ENCODE measurements around the gene TNFRSF14. TPM values are rescaled to one million over a fixed set of nuclear protein-coding genes. Genes with fewer than 3 reads are reported as not detected.
A peak's percentile ranks its signal among the peaks of the same experiment; 100 is the strongest.
"Not testable (repeated sequence)": the region's sequence is repeated elsewhere in the genome, so short reads cannot be mapped to it uniquely, and the experiment has no call there.

TNFRSF14 gene
- total RNA-seq, 1 donor from 2014 or later: 177 TPM

DNA sequence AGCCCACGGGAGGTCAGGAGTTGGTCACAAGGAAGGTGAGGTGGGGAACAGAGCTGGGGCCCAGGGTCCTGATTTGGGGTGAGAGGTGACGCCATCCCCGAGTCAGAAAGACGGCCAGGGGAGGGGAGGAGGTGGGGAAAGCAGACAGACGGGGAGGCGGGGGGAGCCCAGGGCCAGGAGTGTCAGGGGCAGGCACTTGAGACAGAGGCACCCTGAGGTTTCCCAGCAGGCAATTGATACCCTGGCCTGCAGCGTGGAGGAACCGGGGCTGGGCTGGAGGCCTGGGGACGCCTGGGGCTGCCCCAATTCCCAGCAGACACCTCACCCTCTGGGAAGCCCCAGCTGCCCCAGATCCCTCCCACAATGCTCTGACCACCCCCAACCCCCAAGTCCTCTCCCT is 3.1 kb upstream of the TNFRSF14 start:
- not testable (repeated sequence) for DNase-seq (ENCODE audit: low read depth in 2 of 2)

DNA sequence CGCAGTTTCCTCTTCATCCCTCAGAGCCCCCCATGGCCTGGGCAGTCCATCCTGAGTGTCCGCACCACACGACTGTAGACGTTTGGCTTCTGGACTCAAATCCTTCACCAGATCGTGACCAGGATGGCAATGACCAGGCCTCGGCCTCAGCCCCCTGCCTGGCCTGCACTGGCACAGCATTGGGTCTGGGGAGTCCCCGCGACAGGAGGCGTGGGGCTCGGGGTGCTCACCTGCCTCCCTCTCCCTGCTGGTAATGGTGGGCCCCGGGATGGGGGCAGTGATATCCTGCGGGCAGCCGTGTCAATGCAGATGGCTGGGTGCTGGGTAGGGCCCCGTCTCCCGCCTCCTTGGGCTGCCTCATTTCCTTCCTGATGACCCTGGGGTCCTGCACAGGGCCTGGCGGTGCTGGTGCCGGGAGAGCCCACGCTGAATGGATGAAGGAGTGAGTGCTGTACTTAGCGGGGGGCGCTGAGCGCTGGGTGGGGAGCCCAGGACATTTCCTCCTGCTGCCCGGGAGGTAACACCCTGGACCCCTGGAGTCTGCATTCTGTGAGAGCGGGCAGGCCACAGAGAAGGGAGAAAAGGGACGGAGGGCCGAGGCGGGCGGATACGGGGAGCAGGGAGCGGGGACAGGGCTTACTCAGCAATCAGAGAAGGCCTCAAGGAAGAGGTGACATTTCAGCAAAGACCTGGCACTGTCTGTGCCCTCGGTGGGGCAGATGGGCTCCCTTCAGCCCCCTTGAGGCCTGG is 2.1 kb upstream of the TNFRSF14 start:
- DNase-seq (ENCODE audit: low read depth in 2 of 2): peak in 1 of 2 donors; percentile 59

DNA sequence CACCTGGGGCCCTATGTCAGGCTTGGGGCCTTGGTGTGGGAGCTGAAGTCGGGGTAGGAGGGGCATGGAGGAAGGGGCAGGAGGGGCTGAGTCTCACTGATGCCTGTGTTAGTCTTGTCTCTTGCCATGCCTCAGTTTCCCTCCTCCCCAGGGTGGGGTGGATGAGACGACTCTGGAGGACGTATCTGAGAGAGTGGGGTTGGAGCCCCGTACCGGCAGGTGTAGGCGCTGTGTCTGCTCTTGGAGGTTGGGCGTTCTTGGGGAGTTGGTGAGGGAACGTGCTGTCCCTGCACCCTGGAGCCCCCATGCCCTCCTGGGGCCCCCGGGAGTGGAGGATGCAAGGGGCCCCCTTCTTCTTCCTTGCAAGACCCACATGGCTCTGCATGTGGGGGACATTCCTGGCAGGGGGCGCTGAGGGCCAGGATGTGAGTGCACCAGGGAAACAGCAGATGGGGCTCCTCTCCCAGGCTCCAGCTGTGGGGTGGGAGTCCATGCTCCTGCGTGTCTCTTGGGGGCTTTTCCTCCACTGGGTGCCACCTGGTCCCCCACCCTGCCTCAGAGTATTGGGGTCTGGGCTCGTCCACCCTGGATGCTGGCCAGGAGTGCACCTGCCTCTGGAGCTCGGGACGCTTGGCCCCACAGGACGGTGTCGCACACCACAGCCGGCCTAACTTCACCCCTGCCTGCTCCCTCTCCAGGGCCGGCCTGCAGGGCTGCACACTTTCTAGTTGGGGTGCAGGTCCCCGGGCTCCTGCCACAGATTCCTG is 1.4 kb upstream of the TNFRSF14 start:
- peak; percentile 55 to 73 for DNase-seq (ENCODE audit: low read depth in 2 of 2)

DNA sequence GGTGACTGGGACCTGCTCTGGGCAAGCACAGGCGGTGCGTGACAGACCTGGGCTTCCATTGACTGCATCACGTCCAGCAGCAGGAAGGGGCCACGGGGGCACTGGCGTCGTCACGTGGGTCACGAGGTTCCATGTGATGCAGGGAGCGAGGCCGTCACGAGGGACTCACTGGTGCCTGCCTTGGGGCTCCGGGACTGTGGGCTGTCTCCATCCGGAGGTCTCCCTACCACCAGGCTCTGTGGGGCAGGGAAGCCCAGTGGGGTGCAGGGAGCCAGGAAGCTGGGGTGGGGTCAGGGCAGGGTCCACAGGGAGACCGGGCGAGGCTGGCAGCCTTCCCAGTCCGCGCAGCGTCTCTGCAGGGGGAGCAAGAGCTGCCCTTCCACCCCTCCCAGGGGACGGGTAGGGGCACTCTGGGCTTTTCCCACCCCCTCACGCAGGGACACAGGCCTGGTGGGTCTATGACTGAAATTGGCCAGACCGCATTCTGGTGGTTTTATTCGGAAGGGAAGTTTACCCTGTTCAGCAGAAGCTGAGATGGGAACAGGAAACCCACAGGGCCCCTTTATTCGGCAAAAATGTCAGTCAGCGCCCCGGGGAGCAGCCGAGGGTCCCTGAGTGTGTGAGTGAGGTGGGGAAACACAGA is 416 bp upstream of the TNFRSF14 start:
- peak; percentile 82 to 97 for DNase-seq (ENCODE audit: low read depth in 2 of 2)

DNA sequence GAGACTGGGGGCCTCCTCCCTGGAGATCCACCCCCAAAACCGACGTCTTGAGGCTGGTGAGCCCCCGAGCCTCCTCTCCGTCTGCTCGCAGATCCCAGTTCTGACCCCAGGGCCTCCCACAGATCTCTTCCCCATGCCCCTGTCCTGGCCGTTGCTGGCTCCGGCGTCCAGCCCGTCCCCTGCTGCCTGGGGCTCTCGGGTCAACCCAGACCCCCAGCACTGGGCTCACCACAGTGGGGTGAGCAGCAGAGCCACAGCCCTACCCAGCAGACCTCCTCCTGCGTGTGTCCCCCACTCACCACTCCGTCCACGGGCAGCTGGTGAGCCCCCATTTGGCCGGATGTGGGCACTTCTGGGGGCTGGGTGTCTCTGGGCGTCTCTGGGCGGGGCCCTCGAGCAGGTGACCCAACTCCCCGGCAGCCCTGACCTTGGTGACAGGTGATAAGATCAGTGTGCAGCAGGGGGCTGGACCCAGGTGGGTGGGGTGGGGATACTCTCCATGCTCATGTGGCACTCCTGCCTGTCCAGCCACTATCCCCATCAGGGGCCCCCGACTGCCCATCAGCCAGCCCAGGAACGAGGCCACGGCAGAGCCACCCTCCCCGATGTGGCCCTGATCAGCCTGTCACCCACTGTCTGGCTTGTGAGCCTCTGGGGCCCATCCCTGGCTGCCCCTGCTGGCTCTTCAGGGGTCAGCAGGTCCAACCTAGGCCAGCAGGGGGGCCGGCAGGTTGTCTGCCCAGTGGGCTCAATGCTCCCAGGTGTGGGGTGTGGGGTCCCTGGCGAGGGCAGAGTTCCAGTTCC is 709 bp downstream of the TNFRSF14 start:
- DNase-seq (ENCODE audit: low read depth in 2 of 2): peak in 1 of 2 donors; percentile 27

GRCh38 chr1:2557482-2558400 is 1.6 kb downstream of the TNFRSF14 start:
- peak in 1 of 2 donors; percentile 65 for DNase-seq (ENCODE audit: low read depth in 2 of 2)

DNA sequence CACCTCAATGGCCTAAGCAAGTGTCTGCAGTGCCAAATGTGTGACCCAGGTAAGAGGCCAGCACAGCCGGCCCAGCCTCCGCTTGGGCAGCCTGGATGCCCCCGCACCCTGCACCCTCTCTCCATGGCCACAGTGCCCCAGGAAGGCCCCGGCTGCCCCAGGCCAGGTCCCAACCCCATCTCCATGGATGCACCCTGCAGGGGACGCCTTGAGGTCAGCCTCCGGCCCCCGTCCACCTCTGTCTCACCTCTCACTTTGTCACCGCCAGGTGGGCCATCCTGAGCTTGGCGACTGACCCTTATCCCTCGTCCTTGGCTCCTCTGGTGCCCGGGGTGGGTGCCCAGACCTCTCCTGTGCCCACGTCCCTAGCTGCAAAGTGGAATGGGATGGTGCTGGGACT is 2.2 kb downstream of the TNFRSF14 start:
- DNase-seq (ENCODE audit: low read depth in 2 of 2): no peak

DNA sequence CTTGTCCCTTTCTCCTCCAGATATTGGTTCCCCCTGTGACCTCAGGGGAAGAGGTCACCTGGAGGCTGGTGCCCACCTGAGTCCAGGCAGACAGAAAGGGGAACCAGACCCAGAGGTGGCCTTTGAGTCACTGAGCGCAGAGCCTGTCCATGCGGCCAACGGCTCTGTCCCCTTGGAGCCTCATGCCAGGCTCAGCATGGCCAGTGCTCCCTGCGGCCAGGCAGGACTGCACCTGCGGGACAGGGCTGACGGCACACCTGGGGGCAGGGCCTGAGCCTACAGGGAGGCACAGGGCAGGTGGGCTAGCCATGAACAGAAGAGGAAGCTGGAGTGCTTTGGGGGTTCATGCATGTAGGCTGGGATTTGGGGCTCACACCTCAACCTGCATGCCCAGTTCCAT is 2.7 kb downstream of the TNFRSF14 start:
- no peak for DNase-seq (ENCODE audit: low read depth in 2 of 2)

DNA sequence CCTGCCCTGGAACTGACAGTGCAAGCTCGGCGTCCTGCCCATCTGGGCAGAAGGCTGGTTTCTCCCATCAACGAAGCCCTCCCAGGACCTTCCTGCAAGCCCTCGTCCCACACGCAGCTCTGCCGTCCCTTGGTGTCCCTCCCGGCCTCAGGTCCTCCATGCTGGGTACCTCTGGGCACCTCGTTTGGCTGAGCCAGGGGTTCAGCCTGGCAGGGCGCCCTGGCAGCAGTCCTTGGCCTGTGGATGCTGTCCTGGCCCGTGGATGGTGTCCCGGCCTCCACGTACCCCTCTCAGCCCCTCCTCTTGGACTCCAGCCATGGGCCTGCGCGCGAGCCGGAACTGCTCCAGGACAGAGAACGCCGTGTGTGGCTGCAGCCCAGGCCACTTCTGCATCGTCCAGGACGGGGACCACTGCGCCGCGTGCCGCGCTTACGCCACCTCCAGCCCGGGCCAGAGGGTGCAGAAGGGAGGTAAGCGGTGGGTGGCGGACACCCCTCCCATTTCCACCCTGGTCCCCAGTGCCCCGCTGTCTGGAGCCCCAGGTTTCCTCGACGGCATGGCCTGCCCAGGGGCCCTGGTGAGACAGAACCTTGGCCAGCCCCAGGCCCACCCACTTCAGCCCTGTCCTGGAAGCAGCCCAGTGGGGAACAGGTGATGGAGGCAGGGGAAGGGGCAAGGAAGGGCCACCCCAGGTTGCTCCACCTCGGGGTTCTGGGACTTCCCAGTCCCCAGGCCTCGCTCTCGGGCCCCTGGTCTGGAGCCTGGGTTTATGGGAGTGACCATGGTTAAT is 3.5 kb downstream of the TNFRSF14 start:
- no peak for DNase-seq (ENCODE audit: low read depth in 2 of 2)

GRCh38 chr1:2560299-2561073 is 4.3 kb downstream of the TNFRSF14 start:
- DNase-seq (ENCODE audit: low read depth in 2 of 2): no peak

DNA sequence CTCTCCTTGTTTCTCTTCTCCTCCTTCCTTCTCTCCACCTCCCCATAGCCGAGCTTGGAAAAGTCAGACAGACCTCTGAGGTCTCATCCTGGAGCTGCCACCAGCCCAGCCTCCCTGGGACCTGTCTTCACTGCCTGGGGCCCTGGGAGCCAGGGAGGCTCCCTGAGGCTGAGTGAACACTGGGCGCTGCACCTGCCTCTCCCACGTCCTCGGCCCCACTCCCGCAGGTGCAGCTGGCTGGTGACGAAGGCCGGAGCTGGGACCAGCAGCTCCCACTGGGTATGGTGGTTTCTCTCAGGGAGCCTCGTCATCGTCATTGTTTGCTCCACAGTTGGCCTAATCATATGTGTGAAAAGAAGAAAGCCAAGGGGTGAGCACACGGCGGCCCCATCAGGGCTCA is 5.3 kb downstream of the TNFRSF14 start:
- no peak for DNase-seq (ENCODE audit: low read depth in 2 of 2)

- no peak for DNase-seq (ENCODE audit: low read depth in 2 of 2)
Observed at GRCh38 chr1:2561898-2562895, 6.0 kb downstream of the TNFRSF14 start.

DNA sequence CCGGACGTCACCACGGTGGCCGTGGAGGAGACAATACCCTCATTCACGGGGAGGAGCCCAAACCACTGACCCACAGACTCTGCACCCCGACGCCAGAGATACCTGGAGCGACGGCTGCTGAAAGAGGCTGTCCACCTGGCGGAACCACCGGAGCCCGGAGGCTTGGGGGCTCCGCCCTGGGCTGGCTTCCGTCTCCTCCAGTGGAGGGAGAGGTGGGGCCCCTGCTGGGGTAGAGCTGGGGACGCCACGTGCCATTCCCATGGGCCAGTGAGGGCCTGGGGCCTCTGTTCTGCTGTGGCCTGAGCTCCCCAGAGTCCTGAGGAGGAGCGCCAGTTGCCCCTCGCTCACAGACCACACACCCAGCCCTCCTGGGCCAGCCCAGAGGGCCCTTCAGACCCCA is 7.0 kb downstream of the TNFRSF14 start:
- DNase-seq (ENCODE audit: low read depth in 2 of 2): no peak

GRCh38 chr1:2564006-2564814 is 8.0 kb downstream of the TNFRSF14 start:
- DNase-seq (ENCODE audit: low read depth in 2 of 2): no peak

DNA sequence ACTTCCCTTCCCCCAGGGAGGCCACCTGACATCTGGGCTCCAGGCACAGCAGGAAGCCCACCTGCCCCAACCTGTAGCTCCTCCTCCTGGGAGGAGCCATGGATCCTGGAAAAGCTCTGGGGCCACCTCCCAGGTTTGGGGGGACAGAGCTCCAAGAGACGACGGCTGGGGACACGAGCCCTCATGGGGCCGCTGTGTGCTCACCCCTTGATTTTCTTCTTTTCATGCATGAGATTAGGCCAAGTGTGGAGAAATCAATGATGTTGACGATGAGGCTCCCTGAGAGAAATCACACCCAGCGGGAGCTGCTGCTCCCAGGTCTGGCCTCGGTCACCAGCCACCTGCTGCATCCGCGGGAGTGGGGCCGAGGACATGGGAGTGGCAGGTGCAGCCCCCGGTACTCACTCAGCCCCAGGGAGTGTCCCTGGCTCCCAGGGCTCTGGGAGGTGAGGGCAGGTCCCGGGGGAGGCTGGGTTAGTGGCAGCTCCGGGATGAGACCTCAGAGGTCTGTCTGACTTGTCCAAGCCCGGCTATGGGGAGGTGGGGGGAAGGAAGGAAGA is 8.7 kb downstream of the TNFRSF14 start:
- DNase-seq (ENCODE audit: low read depth in 2 of 2): no peak
